Ovary (tissue), 9 donors: Measurements from ENCODE around the gene MNAT1. TPM values are rescaled to one million over a fixed set of nuclear protein-coding genes. Genes with fewer than 3 reads are reported as not detected.

Experiments
- DNase-seq, 5 donors: peaks; one replicate each; pipeline ENCODE4 v3.0.0-alpha.2; 2019 to 2020
- H3K27ac ChIP-seq, 2 donors: fragments of 200-600 bp; one replicate each; pipeline versions ENCODE4 v1.5.1 to v1.8.0; 2019 to 2022
- H3K27me3 ChIP-seq: fragments of 200-600 bp; one replicate; pipeline ENCODE4 v1.8.0; 2022
- H3K36me3 ChIP-seq: fragments of 200-600 bp; sonication (generic); one replicate; pipeline ENCODE4 v1.5.1; 2019
- H3K4me1 ChIP-seq: one replicate; pipeline ENCODE4 v1.8.1; 2013; ENCODE audit warnings: mild to moderate bottlenecking, moderate library complexity; ENCODE audit not compliant: insufficient read depth
- H3K4me3 ChIP-seq: fragments of 200-600 bp; sonication (generic); one replicate; pipeline ENCODE4 v1.5.1; 2017
- H3K9me3 ChIP-seq, 2 donors: fragments of 200-600 bp in 1 of 2; sonication (generic) in 1 of 2; one replicate each; pipeline versions ENCODE4 v1.5.1 to v1.8.1; 2013 to 2019; ENCODE audit warnings: mild to moderate bottlenecking in 1 of 2, moderate library complexity in 1 of 2
- EP300 ChIP-seq: sonication (generic); formaldehyde crosslinking; IDR thresholded peaks from one replicate; pipeline ENCODE4 v1.6.1; 2017; ENCODE audit warnings: antibody characterized with exemption
- POLR2A ChIP-seq: fragments of 450-650 bp; IDR thresholded peaks from one replicate; pipeline ENCODE4 v1.6.1; 2017; ENCODE audit warnings: antibody characterized with exemption, mild to moderate bottlenecking, moderate library complexity
- WGBS, 3 donors: extraction: QIAGEN DNeasy Blood & Tissue Kit in 1 of 3; methylation state at CpG; one replicate each; pipeline versions ENCODE4 v1.1.5 to v1.1.7; 2013 to 2017; 5-methylcytosine and 5-hydroxymethylcytosine counted together
- intact Hi-C, 4 donors: fragments of 100-400 bp; cut with DNase I; formaldehyde crosslinking; loops; one replicate each; pipeline versions ENCODE4 v1.11.0 to v1.15.1; 2022 to 2023
- polyA plus RNA-seq, 2 donors: library from polyadenylated mRNA; stranded (reverse); fragments of 200-250 nt in 1 of 2; fragments of 350-450 nt in 1 of 2; fragmentation: Illumina TruSeq in 1 of 2; extraction: RNeasy Lipid Tissue Mini Kit (QIAGEN cat#74804) in 1 of 2; gene quantifications; one replicate each; pipeline ENCODE4 v1.2.3, GENCODE V29; 2013 to 2014
- total RNA-seq, 7 donors: library from RNA; depleted of rRNA in 2 of 7; stranded (reverse); fragments of >200 nt in 2 of 7; fragmentation: NEBNext Ultra II Directional in 3 of 7; extraction: Animal tissue kit (Norgen Biotek cat#: 25700) in 3 of 7; gene quantifications; one replicate each; pipeline versions ENCODE4 v1.1.0 to v1.2.4, GENCODE V29; 2016 to 2023
- TF ChIP-seq, protein P1 (sequence below), 3 donors: fragments of 450-650 bp in 2 of 3; fragments of 200-600 bp in 1 of 3; IDR thresholded peaks; one replicate each; pipeline versions ENCODE4 v1.5.1 to v1.8.0; 2016 to 2022; ENCODE audit warnings: antibody characterized with exemption in 3 of 3, mild to moderate bottlenecking in 1 of 3
- donor health status: DM: no; HTN: no; CAD: no; lungs with moderate emphysema.
- donor health status: DM: no; HTN: no; CAD: no.
- donor health status: Bipolar disorder and iron deficiency.
- donor health status: DM: yes; HTN: yes; CAD: no.
- donor health status: DM: no; HTN: no; CAD: no.
- donor health status: DM: yes; HTN: yes; CAD: no.

Gene MNAT1
- total and polyA plus RNA-seq, 9 donors, result 23.0 to 59.4 (median 32.8) TPM

DNA sequence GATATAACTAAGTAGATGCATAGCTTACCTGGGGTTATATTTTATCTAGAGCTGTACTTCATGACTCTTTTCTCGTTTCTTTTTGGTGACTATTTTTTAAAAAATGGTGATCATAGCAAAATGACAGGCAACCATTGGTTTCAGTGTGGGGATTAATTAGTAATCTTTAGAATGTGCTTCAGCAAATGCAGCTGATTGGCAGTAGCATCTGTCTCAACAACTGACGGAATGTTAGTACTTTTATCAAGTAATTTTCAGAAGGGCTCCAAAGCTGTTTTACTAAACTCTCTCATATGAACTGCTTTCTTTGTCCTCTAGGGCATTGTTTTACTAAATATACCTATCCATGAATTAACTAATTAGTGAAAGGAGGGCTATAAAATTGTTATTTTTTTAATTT, 128.7 kb downstream of the MNAT1 start:
- intact Hi-C loops, result loop anchor here in 1 of 4 donors (10.0 kb wide), 1 partner anchor 138 kb away; the partner anchor contains the start of gene SIX4
- no peak for TF ChIP-seq POLR2A
- TF ChIP-seq, protein P1, sequence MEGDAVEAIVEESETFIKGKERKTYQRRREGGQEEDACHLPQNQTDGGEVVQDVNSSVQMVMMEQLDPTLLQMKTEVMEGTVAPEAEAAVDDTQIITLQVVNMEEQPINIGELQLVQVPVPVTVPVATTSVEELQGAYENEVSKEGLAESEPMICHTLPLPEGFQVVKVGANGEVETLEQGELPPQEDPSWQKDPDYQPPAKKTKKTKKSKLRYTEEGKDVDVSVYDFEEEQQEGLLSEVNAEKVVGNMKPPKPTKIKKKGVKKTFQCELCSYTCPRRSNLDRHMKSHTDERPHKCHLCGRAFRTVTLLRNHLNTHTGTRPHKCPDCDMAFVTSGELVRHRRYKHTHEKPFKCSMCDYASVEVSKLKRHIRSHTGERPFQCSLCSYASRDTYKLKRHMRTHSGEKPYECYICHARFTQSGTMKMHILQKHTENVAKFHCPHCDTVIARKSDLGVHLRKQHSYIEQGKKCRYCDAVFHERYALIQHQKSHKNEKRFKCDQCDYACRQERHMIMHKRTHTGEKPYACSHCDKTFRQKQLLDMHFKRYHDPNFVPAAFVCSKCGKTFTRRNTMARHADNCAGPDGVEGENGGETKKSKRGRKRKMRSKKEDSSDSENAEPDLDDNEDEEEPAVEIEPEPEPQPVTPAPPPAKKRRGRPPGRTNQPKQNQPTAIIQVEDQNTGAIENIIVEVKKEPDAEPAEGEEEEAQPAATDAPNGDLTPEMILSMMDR (IDR thresholded peaks at IDR 0.05), result no peak
- no peak for TF ChIP-seq EP300
- H3K9me3 ChIP-seq, result no peaks in the 10 kb centered on the region
- H3K4me3 ChIP-seq, result no peak overlapping the region
- no peaks in the 10 kb centered on the region for H3K36me3 ChIP-seq
- no peaks in the 10 kb centered on the region for H3K4me1 ChIP-seq
- no peaks in the 10 kb centered on the region for H3K27me3 ChIP-seq
- WGBS, 3 donors, result 89 to 91% (median 91%) methylated on average over 2 of the region's 2 CpGs
- DNase-seq, result no peak
- H3K27ac ChIP-seq, result no peak overlapping the region

GRCh38 chr14:60865378-60866127, 131.0 kb downstream of the MNAT1 start:
- no peaks in the 10 kb centered on the region for H3K27me3 ChIP-seq
- no peaks in the 10 kb centered on the region for H3K4me1 ChIP-seq
- no peak for DNase-seq
- intact Hi-C loops, result loop anchor here in 1 of 4 donors (10.0 kb wide), 1 partner anchor 141 kb away; the partner anchor contains the start of gene SIX4
- H3K9me3 ChIP-seq, result no peaks in the 10 kb centered on the region
- H3K27ac ChIP-seq, result no peak overlapping the region
- H3K36me3 ChIP-seq, result no peaks in the 10 kb centered on the region
- H3K4me3 ChIP-seq, result no peak overlapping the region
- 67 to 70% (median 67%) methylated on average over 4 of the region's 4 CpGs for WGBS, 3 donors
- TF ChIP-seq POLR2A, result no peak
- TF ChIP-seq EP300, result no peak
- TF ChIP-seq, protein P1 (IDR thresholded peaks at IDR 0.05), result no peak

DNA sequence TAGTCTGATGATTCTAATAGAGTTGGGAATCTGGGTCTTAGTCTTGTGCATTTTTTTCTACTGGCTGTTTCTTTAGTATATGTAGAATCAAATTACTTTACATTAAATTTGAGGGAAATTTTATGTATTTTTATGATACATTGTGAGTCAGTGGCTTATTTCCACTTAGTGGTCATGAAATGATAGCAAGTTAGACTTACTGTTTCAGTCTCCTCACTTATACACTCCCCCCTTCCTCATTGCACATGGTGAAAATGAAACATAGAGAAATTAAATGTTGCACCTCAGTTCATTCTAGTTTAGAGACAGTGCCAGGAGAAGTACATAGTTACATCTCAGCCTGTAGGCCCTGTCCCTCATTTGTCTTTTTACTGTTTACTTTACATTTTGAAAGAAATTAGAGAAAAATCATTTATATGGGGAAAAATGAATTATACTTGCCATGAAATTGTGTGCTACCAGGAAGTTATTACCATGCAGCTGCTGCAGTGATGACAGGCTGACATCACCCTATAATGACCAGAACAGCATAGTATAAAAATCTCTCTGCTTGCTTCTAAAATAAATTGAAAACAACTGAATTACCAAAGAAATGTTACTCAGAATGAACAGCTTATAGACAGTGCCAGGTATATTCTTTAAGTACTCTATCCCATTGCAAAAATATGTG, 133.1 kb downstream of the MNAT1 start:
- no peak overlapping the region for H3K27ac ChIP-seq
- H3K4me1 ChIP-seq, result no peaks in the 10 kb centered on the region
- no peak for DNase-seq
- H3K4me3 ChIP-seq, result no peak overlapping the region
- no peaks in the 10 kb centered on the region for H3K27me3 ChIP-seq
- H3K36me3 ChIP-seq, result no peaks in the 10 kb centered on the region
- no peak for TF ChIP-seq POLR2A
- TF ChIP-seq, protein P1 (IDR thresholded peaks at IDR 0.05), result no peak
- TF ChIP-seq EP300, result no peak
- H3K9me3 ChIP-seq, result no peaks in the 10 kb centered on the region
- intact Hi-C loops, result loop anchor here in 1 of 4 donors (10.0 kb wide), 1 partner anchor 143 kb away; the partner anchor contains the start of gene SIX4

DNA sequence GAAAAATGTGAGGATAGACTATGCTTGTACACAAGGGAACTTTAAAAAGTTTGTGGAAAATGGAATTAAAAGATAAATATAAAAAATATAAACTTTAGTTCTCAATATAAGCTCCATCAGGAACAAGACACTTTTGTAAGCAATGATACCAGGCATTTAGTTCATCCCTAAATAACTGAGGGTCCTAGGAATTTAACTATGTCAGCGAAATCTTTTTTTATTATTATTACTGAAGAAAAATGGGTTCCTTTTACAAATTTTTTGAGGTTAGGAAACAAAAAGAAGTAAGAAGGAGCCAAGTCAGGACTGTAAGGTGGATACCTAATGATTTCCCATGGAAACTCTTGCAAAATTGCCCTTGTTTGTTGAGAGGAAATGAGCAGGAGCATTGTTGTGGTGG, 143.6 kb downstream of the MNAT1 start:
- Histone ChIP-seq H3K4me1 (no peaks in the 10 kb centered on the region), H3K9me3 (no peaks in the 10 kb centered on the region), H3K4me3 (no peak overlapping the region), H3K36me3 (no peaks in the 10 kb centered on the region), H3K27ac (no peak overlapping the region), H3K27me3 (no peaks in the 10 kb centered on the region)
- TF ChIP-seq EP300 (no peak), POLR2A (no peak)
- TF ChIP-seq, protein P1 (IDR thresholded peaks at IDR 0.05), result no peak
- intact Hi-C loops, result no loop called here
- 89 to 95% (median 93%) methylated on average over 1 of the region's 1 CpG for WGBS, 3 donors
- no peak for DNase-seq
